Activated T-helper 2 cell treated with anti-CD3 and anti-CD28 coated beads, Interferon-gamma antibody, Interleukin-2, Interleukin-4, amounts not matched to agents 10 μg/mL and 5 μg/mL and 100 μg/mL, durations not matched to agents 14 hours and 24 hours and 36 hours (primary cell): ENCODE measurements around the gene SOX5. TPM values are rescaled to one million over a fixed set of nuclear protein-coding genes. Genes with fewer than 3 reads are reported as not detected.
"Not testable (repeated sequence)": the region's sequence is repeated elsewhere in the genome, so short reads cannot be mapped to it uniquely, and the experiment has no call there.

Experiments used
- DNase-seq: peaks from one replicate; pipeline ENCODE4 v3.0.0; 2021; ENCODE audit warnings: low spot score
- H3K27ac Mint-ChIP-seq: one replicate; pipeline ENCODE4 v1.8.0; 2021; ENCODE audit warnings: mixed read lengths
- H3K27me3 Mint-ChIP-seq: one replicate; pipeline ENCODE4 v1.8.0; 2021; ENCODE audit warnings: low read depth, mixed read lengths
- H3K36me3 Mint-ChIP-seq: one replicate; pipeline ENCODE4 v1.8.0; 2021; ENCODE audit warnings: low read depth, mixed read lengths
- H3K4me1 Mint-ChIP-seq: one replicate; pipeline ENCODE4 v1.8.0; 2021; ENCODE audit warnings: low read depth, mixed read lengths
- H3K4me3 Mint-ChIP-seq: one replicate; pipeline ENCODE4 v1.8.0; 2021; ENCODE audit warnings: low read depth, mild to moderate bottlenecking, moderate library complexity, mixed read lengths
- H3K9me3 Mint-ChIP-seq: one replicate; pipeline ENCODE4 v1.8.0; 2021; ENCODE audit warnings: mixed read lengths
- intact Hi-C: fragments of 100-400 bp; cut with micrococcal nuclease; formaldehyde crosslinking; loops from one replicate; pipeline ENCODE4 v1.15.1; 2023
- total RNA-seq: library from RNA; stranded (reverse); gene quantifications from 2 replicates; pipeline ENCODE4 v1.2.3, GENCODE V29; 2022

SOX5 gene
- total RNA-seq, 1 donor from 2014 or later = 0.34 TPM

- Mint-ChIP-seq H3K36me3 (no peaks in the 10 kb centered on the region), H3K27ac (no peak overlapping the region), H3K4me1 (no peaks in the 10 kb centered on the region), H3K4me3 (no peak overlapping the region), H3K9me3 (peaks cover 18% of the 10 kb centered on the region), H3K27me3 (no peaks in the 10 kb centered on the region)
- intact Hi-C loops = no loop called here
- DNase-seq = no peak
These were observed 421.2 kb downstream of the SOX5 start for GRCh38 chr12:23528316-23528715.

GRCh38 chr12:23525450-23526072 is 423.9 kb downstream of the SOX5 start:
- Mint-ChIP-seq H3K27me3 (no peaks in the 10 kb centered on the region), H3K27ac (no peak overlapping the region), H3K9me3 (peaks cover 17% of the 10 kb centered on the region), H3K4me1 (no peaks in the 10 kb centered on the region), H3K4me3 (no peak overlapping the region), H3K36me3 (no peaks in the 10 kb centered on the region)
- intact Hi-C loops = no loop called here
- no peak for DNase-seq

- H3K4me1 Mint-ChIP-seq = no peaks in the 10 kb centered on the region
- H3K27ac Mint-ChIP-seq = no peak overlapping the region
- intact Hi-C loops = no loop called here
- H3K4me3 Mint-ChIP-seq = no peak overlapping the region
- H3K9me3 Mint-ChIP-seq = peaks cover 22% of the 10 kb centered on the region
- H3K27me3 Mint-ChIP-seq = no peaks in the 10 kb centered on the region
- DNase-seq = no peak
- H3K36me3 Mint-ChIP-seq = no peaks in the 10 kb centered on the region
These were observed 426.1 kb downstream of the SOX5 start for GRCh38 chr12:23523339-23523738.

GRCh38 chr12:23519444-23519843 is 430.0 kb downstream of the SOX5 start:
- H3K27me3 Mint-ChIP-seq, DNase-seq, intact Hi-C loops, H3K36me3 Mint-ChIP-seq, H3K27ac Mint-ChIP-seq, H3K4me3 Mint-ChIP-seq, H3K4me1 Mint-ChIP-seq: not testable (repeated sequence)
- H3K9me3 Mint-ChIP-seq = peaks cover 15% of the 10 kb centered on the region

- DNase-seq, H3K36me3 Mint-ChIP-seq, H3K27me3 Mint-ChIP-seq, H3K4me1 Mint-ChIP-seq, H3K4me3 Mint-ChIP-seq, intact Hi-C loops, H3K27ac Mint-ChIP-seq: not testable (repeated sequence)
- peaks cover 30% of the 10 kb centered on the region for H3K9me3 Mint-ChIP-seq
These were observed 433.7 kb downstream of the SOX5 start for GRCh38 chr12:23515785-23516184.

- Mint-ChIP-seq H3K9me3 (peaks cover 39% of the 10 kb centered on the region), H3K4me1 (no peaks in the 10 kb centered on the region), H3K4me3 (no peak overlapping the region), H3K27me3 (no peaks in the 10 kb centered on the region), H3K36me3 (no peaks in the 10 kb centered on the region), H3K27ac (no peak overlapping the region)
- DNase-seq = no peak
- intact Hi-C loops = no loop called here
These were observed 439.0 kb downstream of the SOX5 start for GRCh38 chr12:23510484-23510883.

GRCh38 chr12:23509832-23510231 is 439.6 kb downstream of the SOX5 start:
- H3K27me3 Mint-ChIP-seq, H3K4me3 Mint-ChIP-seq, H3K36me3 Mint-ChIP-seq, H3K27ac Mint-ChIP-seq, H3K4me1 Mint-ChIP-seq, intact Hi-C loops, DNase-seq: not testable (repeated sequence)
- peaks cover 39% of the 10 kb centered on the region for H3K9me3 Mint-ChIP-seq

GRCh38 chr12:23507785-23508184 is 441.7 kb downstream of the SOX5 start:
- H3K27me3 Mint-ChIP-seq, H3K27ac Mint-ChIP-seq, H3K36me3 Mint-ChIP-seq, H3K4me1 Mint-ChIP-seq, intact Hi-C loops, DNase-seq, H3K4me3 Mint-ChIP-seq: not testable (repeated sequence)
- peaks cover 41% of the 10 kb centered on the region for H3K9me3 Mint-ChIP-seq

- H3K4me3 Mint-ChIP-seq, H3K36me3 Mint-ChIP-seq, intact Hi-C loops, H3K27me3 Mint-ChIP-seq, DNase-seq, H3K4me1 Mint-ChIP-seq, H3K27ac Mint-ChIP-seq: not testable (repeated sequence)
- H3K9me3 Mint-ChIP-seq = peaks cover 32% of the 10 kb centered on the region
These were observed 443.7 kb downstream of the SOX5 start for GRCh38 chr12:23505736-23506135.

GRCh38 chr12:23504641-23505399 is 444.6 kb downstream of the SOX5 start:
- Mint-ChIP-seq H3K4me3 (no peak overlapping the region), H3K9me3 (peaks cover 25% of the 10 kb centered on the region), H3K27ac (no peak overlapping the region), H3K4me1 (no peaks in the 10 kb centered on the region), H3K36me3 (no peaks in the 10 kb centered on the region), H3K27me3 (no peaks in the 10 kb centered on the region)
- intact Hi-C loops = no loop called here
- no peak for DNase-seq

GRCh38 chr12:23504043-23504442 is 445.4 kb downstream of the SOX5 start:
- Mint-ChIP-seq H3K4me1 (no peaks in the 10 kb centered on the region), H3K36me3 (no peaks in the 10 kb centered on the region)
- intact Hi-C loops = no loop called here

GRCh38 chr12:23503544-23503943 is 445.9 kb downstream of the SOX5 start:
- no peak overlapping the region for H3K27ac Mint-ChIP-seq
- intact Hi-C loops = no loop called here
- no peak for DNase-seq

More at GRCh38 chr12:23504043-23504442, 445.4 kb downstream of the SOX5 start:
- H3K4me3 Mint-ChIP-seq = no peak overlapping the region
- peaks cover 18% of the 10 kb centered on the region for H3K9me3 Mint-ChIP-seq
- H3K27me3 Mint-ChIP-seq = no peaks in the 10 kb centered on the region
- no peak overlapping the region for H3K27ac Mint-ChIP-seq
- DNase-seq = no peak

GRCh38 chr12:23502259-23502658 is 447.2 kb downstream of the SOX5 start:
- Mint-ChIP-seq H3K27ac (no peak overlapping the region), H3K4me1 (no peaks in the 10 kb centered on the region), H3K4me3 (no peak overlapping the region), H3K36me3 (no peaks in the 10 kb centered on the region), H3K9me3 (peaks cover 23% of the 10 kb centered on the region), H3K27me3 (no peaks in the 10 kb centered on the region)
- intact Hi-C loops = no loop called here
- no peak for DNase-seq

More at GRCh38 chr12:23503544-23503943, 445.9 kb downstream of the SOX5 start:
- Mint-ChIP-seq H3K9me3 (peaks cover 19% of the 10 kb centered on the region), H3K4me1 (no peaks in the 10 kb centered on the region), H3K4me3 (no peak overlapping the region), H3K36me3 (no peaks in the 10 kb centered on the region), H3K27me3 (no peaks in the 10 kb centered on the region)
